Stimulated activated CD8-positive, alpha-beta memory T cell treated with anti-CD3 and anti-CD28 coated beads, Interleukin-4, amount 100 ng/mL, for 24 hours (primary cell): ENCODE data around the gene NUDT16L1.
"Not testable (repeated sequence)": the region's sequence is repeated elsewhere in the genome, so short reads cannot be mapped to it uniquely, and the experiment has no call there.

Experiments
- DNase-seq: peaks from one replicate; pipeline ENCODE4 v3.0.0-alpha.2; 2020; ENCODE audit warnings: low read depth

NUDT16L1 gene

DNA sequence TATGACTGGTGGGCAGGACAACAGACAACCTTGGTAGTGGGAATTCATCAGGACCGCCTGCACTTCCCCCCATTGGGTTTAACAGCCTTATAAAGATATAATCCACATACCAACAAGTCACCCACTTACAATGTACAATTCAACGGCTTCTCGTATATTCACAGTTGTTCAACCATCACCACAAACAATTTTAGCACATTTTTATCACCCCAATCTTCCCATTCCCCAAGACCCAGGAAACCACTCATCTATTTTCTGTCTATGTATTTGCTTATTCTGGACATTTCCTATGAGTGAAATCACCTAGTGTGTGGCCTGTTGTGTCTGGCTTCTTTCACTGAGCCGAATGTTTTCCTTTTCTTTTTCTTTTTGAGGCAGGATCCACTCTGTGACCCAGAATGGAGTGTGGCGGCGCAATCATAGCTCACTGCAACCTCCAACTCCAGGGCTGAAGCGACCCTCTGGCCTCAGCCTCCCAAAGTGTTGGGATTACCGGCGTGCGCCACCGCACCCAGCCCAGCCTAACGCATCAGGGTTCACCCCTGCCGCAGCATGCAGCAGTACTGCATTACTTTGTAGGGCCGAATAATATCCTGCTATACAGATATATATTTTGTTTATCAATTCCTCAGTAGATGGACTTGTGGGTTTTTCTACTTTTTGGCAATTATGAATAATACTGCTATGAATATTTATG is 29.9 kb downstream of the NUDT16L1 start:
- no peak for DNase-seq

- no peak for DNase-seq
Measured at GRCh38 chr16:4724661-4725270, 31.4 kb downstream of the NUDT16L1 start.

DNA sequence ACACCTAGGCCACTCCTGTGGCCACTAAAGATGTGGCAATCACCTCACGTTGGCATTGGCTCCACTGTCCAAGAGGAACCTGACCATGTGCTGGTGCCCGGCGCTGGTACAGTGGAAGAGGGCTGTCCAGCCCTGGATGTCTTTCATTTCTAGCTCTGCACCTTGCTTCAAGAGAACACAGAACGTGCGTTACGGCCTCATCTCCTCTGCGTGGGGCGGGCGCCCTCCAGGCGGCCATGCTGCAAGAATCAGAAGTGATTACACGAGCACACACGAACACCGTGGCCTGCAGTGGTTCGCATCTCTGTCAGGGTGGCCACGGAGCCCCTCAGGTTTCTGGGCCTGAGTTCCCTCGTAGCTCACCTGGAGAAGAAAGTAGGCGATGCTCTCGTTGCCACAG is 33.3 kb downstream of the NUDT16L1 start:
- no peak for DNase-seq

- no peak for DNase-seq
Measured at GRCh38 chr16:4728676-4729075, 35.3 kb downstream of the NUDT16L1 start.

DNA sequence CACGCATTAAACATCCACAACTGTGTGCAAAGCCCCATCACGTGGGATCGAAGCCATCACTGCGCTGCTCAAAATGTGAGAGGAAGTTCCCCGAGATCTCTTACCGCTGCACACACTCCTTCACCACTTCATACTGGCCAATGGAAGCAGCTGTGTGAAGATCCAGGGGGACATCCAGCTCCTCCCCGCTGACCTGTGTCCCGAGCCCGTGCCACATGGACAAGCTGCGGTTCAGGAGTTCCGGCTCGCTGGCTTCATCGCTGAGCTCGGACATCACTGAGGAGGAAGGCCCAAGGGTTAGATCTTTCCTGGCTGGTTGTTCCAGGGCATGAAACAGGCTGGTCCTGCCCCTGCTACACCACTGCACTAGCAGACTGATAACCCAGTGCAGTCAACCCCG is 36.5 kb downstream of the NUDT16L1 start:
- no peak for DNase-seq

GRCh38 chr16:4733211-4733742 is 39.9 kb downstream of the NUDT16L1 start:
- no peak for DNase-seq

DNA sequence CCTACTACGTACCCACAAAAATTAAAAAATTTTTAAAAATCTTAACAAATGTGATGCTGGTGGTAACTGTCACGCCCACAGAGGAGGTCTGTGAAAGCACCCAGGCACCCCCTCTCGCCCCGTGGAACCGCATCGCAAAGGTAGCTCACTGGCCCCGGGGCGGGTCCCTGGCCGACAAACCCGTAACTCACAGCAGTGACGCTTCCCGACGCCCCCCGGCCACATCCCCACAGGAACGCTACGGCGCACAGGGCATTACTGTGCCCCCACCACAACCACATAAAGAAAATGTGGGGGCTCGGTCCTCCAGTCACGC is 40.3 kb downstream of the NUDT16L1 start:
- no peak for DNase-seq

- DNase-seq = peak; percentile 76
Measured at GRCh38 chr16:4734063-4734729, 40.8 kb downstream of the NUDT16L1 start, which contains the start of the genes ANKS3 and DNAAF8. Gene ANKS3 (minus strand): TSS chr16:4734271. CDS start chr16:4730149, 4,122 bp downstream. Gene DNAAF8 (plus strand): TSS chr16:4734537. CDS start chr16:4736515, 1,978 bp downstream.

GRCh38 chr16:4734730-4735535 is 41.6 kb downstream of the NUDT16L1 start:
- DNase-seq = peak; percentile 94

- no peak for DNase-seq
Measured at GRCh38 chr16:4736546-4736945, 43.2 kb downstream of the NUDT16L1 start.

DNA sequence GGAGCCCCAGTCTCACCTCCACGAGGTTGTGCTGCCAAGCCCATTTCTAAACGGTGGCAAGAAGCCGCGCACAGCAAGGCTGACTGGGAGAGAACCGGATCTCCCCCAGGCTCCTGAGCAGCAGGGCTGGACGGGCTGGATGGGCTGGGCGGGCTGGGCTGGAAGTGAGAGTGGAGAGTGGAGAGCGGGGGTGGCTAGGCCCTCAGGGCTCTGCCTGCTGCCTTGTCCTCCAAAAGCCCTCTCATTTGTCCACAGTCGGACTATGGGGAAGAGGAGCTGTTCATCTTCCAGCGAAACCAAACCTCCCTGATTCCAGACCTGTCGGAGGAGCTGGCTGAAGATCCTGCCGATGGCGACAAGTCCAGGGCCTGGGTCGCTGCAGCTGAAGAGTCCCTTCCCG is 44.2 kb downstream of the NUDT16L1 start:
- DNase-seq = no peak

- not testable (repeated sequence) for DNase-seq
Measured at GRCh38 chr16:4738370-4738769, 45.0 kb downstream of the NUDT16L1 start.

GRCh38 chr16:4743226-4743878 is 50.0 kb downstream of the NUDT16L1 start:
- DNase-seq = no peak

- no peak for DNase-seq
Measured at GRCh38 chr16:4744555-4745273, 51.4 kb downstream of the NUDT16L1 start.

GRCh38 chr16:4745274-4745569 is 51.9 kb downstream of the NUDT16L1 start:
- no peak for DNase-seq
